Liver (tissue), 3 donors: ENCODE measurements around the gene PRR5L.

Experiments
- CTCF ChIP-seq: fragments of 150-350 bp; IDR thresholded peaks from 2 replicates; pipeline ENCODE4 v1.5.1; 2017; ENCODE audit warnings: improper control_type of control experiment, low read depth, low read length; ENCODE audit not compliant: missing input control
- GABPA ChIP-seq, 2 donors: IDR thresholded peaks in 1 of 2; conservative IDR thresholded peaks in 1 of 2; 2 replicates each; pipeline ENCODE4 v1.6.1; 2016; ENCODE audit warnings: antibody characterized with exemption in 2 of 2, mild to moderate bottlenecking in 1 of 2, moderate library complexity in 1 of 2
- RAD21 ChIP-seq, 2 donors: IDR thresholded peaks; 2 replicates each; pipeline ENCODE4 v1.6.1; 2016; ENCODE audit warnings: antibody characterized with exemption in 2 of 2, mild to moderate bottlenecking in 2 of 2
- SP1 ChIP-seq: IDR thresholded peaks from 2 replicates; pipeline ENCODE4 v1.6.1; 2018; ENCODE audit warnings: antibody characterized with exemption, mild to moderate bottlenecking
- TAF1 ChIP-seq: conservative IDR thresholded peaks from 2 replicates; pipeline ENCODE4 v1.6.1; 2016; ENCODE audit warnings: antibody characterized with exemption, mild to moderate bottlenecking
- donor health status: healthy.
- donor health status: healthy.

- TF ChIP-seq TAF1 (no peak), GABPA (IDR thresholded peaks at IDR 0.05 in 1 of 2, conservative IDR thresholded peaks at IDR 0.05 in 1 of 2) (no peak), RAD21 (IDR thresholded peaks at IDR 0.05) (no peak), CTCF (no peak), SP1 (no peak)
These were observed 102.3 kb downstream of the PRR5L start for GRCh38 chr11:36398231-36398953.
